ENCODE data around the gene CDK15.

Gene CDK15

GRCh38 chr2:201879996-201880395, 73.7 kb downstream of the CDK15 start:
- DNase-seq, result peak; percentile 12

- no peak for DNase-seq
Measured at GRCh38 chr2:201880579-201880978, 74.2 kb downstream of the CDK15 start.

DNA sequence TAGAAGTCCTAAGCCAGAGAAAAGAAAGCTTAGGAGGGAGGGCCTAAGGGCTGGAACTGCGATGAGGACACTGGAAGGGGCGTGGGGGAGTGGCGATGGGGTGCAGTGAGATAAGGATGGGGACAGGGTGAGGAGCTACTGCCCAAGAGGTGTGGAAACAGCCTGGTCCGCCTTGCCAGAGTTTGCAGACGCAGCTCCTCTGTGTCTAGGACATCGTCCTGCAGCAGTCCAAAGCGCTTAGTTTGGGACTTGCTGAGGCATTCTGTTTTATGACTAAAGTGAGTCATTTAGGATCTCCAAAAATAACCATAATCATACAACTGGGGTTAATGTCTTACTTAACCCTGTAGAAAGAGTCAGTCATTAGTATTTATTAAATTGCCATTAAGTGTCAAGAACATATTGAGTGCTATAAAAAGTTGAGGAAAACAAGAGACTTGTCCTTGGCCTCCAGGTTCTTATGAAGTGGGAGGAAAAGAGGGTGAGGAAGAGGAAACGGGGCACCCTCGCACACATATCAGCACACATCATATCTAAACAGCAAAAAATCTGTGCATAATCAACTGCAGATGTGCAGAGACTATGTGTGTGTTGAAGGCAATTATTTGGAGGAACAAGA, 74.8 kb downstream of the CDK15 start:
- no peak for DNase-seq

DNA sequence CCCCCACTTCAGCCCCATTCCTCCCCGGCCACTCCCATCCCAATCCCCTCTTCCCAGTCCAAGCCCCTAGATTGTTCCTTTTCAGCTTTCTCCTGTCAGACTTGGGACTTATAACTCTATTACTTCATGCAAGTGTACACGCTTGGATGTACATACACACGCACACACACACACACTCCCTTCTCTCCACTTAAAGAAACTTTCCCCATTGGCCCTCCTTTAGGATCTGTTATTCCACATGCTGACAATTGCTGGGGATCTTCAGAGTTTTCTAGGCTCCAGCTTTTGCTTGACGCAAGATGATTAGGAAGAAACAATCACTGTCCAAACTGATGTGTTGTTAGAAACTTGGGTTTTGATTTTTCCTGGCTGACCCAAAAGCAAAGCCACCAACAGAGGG, 75.4 kb downstream of the CDK15 start:
- no peak for DNase-seq

- peak; percentile 57 for DNase-seq
Measured at GRCh38 chr2:201882353-201883090, 76.2 kb downstream of the CDK15 start.

DNA sequence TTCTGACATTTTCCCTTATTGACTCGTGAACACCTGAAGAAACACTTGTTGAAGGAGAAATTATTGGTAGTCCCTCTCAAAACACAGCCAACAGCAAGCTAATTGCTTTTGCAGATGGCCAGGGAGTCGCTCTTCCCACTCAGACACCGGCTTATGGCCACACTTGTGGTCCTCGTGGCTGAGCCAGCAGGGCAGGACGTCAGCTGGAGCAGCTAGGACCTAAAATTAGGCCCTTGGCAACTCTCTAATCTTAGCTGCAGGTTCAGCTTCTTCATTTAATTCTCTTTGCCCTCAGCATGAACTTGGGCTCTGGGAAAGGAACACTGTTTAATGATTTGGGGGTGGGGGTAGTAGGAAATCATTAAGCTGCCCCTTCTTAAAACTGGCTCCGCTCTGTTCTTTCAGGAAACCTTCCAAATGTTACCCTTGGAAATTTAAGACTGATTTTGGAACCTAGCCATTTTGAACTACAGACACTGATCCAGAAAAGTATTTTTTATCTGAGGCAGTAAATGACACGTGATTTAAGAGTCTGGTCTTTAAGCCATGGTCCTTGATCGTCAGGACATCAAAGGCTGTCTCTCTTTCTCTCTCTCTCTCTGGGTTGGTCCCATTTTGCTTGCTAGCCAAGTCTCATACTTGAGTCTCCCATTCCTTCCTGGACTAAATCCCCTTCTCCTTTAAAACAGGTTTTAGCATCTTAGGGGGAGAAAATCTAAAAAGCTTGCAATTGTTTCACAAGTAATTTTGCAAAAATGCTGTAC, 77.5 kb downstream of the CDK15 start:
- no peak for DNase-seq

- DNase-seq, result no peak
Measured at GRCh38 chr2:201886504-201886903, 80.2 kb downstream of the CDK15 start.

- DNase-seq, result no peak
Measured at GRCh38 chr2:201887773-201888425, 81.6 kb downstream of the CDK15 start.

DNA sequence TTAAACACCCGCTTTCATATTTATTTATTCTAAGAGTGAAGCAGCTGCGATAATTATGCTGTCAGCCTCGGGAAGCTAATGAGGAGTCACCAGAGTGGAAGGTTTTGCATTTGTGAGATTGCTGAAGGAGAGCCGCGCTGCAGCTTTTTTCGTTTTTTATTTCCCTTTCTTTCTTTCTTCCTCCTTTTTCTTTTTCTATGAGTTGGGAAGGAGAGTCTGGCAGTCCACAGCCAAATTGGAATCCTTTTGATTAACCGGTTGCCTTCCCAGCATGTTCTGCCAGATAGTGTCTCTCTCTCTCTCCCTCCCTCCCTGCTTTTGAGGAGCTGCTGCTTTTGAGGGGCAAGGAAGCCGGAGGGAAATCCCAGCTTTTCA, 82.1 kb downstream of the CDK15 start:
- no peak for DNase-seq

DNA sequence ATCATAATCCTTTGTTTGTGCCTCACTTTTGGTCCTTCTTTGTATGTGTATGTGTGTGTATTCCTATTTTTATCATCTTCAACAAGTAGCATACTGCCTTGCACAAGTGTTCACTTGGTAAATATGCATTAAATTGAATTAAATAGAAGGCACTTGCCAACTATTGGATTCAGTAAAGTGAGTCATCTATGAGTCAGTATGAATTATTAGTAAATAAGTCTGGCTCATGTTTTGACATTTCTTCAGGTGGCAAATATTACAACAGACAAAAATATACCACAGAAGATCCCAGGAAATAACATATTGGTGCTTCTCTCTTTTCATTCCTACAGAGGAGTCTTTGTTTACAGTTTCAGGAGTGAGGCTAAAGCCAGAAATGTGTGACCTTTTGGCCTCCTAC, 84.1 kb downstream of the CDK15 start:
- no peak for DNase-seq

GRCh38 chr2:201891676-201892075, 85.3 kb downstream of the CDK15 start:
- DNase-seq, result no peak

GRCh38 chr2:201892516-201892915, 86.2 kb downstream of the CDK15 start:
- DNase-seq, result no peak

- no peak for DNase-seq
Measured at GRCh38 chr2:201900362-201900761, 94.0 kb downstream of the CDK15 start.

GRCh38 chr2:201901786-201902185, 95.4 kb downstream of the CDK15 start:
- DNase-seq, result no peak

DNA sequence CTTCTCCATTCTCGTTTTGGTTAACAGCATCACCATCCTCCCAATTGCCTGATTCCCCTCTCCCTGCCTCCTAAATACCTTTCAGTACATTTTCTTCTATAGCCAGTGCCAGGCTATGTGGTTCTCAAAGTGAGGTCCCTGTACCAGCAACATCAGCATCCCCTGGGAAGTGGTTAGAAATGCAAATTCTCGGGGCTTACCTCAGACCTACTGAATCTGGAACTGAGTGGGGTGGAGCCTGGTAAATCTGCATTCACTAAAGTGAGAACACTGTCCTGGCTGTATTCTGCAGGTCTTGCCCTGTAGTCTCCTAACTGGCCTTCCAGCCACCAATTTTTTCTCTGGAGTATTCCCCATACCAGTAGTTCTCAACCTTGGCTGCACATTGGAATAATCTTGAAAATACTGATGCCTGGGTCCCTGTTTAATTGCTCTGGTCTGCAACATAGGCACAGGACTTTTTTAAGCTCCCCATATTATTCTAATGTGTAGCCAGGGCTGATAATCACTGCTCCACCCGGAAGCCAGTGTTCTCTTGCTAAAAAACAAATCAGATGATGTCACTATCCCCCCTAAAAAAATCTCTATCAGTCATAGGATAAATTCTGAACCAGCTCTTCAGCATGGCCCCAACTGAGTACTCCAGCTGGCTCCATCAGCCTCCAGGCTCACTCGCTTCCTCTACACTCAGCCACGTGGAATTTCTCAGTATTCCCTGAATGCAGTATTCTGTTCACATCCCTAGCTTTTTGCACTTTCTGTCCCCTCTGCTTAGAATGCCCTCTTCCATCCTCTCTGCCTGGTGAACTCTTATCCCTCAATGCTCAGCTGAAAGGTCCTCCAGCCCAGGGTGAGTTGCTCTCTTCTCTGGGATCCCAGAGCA, 98.4 kb downstream of the CDK15 start:
- no peak for DNase-seq

- DNase-seq, result no peak
Measured at GRCh38 chr2:201906777-201907562, 100.6 kb downstream of the CDK15 start.

DNA sequence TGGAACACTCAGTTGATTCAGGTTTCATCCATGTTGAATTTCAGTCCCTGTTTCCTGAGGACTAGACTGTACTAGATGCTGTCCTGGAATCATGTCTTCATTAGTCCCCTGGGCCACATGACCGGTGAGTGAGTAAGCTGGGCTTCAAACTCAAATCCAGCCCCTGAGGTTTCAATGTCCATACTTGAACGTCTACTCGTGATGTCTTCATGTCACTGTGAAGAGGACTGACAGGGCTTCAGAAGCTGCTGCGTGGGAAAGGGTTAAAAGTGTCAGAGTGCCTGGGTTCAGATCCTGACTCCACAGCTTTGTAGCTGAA, 101.2 kb downstream of the CDK15 start:
- no peak for DNase-seq

GRCh38 chr2:201908901-201909300, 102.6 kb downstream of the CDK15 start:
- DNase-seq, result no peak

DNA sequence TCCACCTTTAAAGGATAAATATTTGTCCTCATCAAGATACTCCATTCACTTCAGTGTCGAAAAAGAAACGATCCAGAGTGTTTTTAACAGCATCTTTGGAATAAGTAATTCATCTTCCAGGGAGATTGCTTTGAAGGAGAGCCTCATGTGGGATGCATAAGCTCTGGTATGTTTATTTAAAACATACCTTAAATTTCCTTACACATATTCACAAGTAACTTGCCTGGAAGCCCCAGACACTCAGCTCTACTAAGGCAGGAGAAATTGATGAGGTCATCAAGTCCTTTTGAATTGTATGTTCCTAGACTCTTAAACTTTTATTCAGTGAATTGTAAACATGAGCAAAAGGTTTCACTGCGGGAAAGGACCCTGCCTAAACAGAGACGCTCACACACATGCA, 103.0 kb downstream of the CDK15 start:
- no peak for DNase-seq

DNA sequence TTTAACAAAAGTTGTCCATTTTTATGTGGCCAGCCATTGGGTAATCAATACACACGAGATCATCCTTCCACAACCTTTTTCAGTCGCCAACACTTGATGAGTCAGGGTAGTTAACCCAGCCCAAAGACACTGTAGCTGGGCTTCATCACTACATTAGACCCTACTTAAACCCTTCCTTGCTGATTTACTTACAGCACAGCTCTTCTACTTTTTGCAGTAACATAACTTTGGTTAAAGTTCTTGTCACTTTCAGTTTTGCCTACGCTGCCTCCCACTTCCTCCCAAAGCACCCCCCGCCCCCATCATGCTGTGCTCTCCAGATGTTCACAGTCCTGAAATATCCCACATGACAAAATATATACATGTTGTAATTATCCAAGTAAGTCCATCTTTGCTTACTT, 103.6 kb downstream of the CDK15 start:
- DNase-seq, result no peak

DNA sequence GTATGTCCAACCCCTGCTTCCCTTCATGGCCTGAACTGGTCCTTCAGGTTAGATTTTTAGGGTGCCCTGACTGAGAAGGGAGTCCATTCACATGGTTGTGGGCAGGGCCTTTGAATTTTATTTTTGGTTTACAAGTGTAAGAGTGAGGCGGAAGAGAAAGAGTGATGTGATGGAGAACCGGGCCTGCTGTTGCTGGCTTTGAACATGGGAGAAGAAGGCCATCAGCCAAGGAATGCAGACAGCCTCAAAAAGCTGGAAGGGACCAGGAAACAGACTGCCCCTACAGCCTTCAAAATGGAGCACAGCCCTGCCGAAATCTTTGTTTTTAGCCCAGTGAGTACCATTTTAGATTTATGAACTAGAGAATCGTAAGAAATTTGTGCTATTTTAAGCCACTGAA, 105.0 kb downstream of the CDK15 start:
- no peak for DNase-seq

DNA sequence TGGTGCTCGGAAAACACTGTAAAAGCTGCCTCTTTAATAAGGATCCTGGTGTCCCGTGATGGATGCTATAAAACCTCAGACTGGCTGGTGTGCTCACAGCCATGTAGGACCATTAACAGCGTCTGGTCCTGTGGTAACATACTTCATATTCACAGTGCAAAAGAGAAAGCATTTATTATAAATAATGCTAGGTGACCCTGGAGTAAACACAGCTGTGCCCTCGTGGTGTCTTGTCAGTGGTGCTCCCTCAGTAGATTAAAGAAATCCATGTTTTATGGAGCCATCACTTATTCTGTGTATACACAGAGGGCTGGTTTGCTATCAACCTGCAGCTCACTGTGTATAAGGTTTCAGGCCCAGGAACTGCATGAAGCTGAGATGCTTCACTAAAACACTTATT, 106.9 kb downstream of the CDK15 start:
- DNase-seq, result no peak
